Stimulated activated CD8-positive, alpha-beta memory T cell treated with anti-CD3 and anti-CD28 coated beads, Interleukin-15, amount 100 ng/mL, for 24 hours (primary cell): ENCODE measurements around the gene TPRX1.
A peak's percentile ranks its signal among the peaks of the same experiment; 100 is the strongest.
"Not testable (repeated sequence)": the region's sequence is repeated elsewhere in the genome, so short reads cannot be mapped to it uniquely, and the experiment has no call there.

Experiments
- DNase-seq: peaks from one replicate; pipeline ENCODE4 v3.0.0-alpha.2; 2020; ENCODE audit warnings: low read depth

The TPRX1 gene

DNA sequence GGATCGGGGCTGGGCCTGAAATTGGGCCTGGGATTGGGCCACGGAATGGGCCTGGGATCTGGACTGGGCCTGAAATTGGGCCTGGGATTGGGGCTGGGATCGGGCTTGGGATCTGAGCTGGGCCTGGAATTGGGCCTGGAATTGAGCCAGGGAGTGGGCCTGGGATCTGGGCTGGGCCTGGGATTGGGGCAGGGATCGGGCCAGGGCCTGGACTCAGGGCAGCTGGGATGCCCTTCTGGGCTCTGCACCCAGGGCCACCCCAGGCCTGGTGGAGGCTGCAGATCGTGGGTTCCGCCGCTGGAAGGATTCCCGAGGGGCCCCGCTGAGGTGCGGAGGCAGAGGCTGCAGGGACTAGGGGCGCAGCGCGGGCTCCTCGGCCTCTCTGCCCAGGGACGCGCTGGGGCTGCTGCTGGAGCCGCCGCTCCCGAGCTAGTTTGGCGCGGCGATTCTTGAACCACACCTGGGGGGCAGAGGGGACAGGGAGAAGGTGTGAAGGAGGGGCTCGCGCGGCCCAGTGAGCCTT, 1.8 kb downstream of the TPRX1 start:
- DNase-seq, result no peak

DNA sequence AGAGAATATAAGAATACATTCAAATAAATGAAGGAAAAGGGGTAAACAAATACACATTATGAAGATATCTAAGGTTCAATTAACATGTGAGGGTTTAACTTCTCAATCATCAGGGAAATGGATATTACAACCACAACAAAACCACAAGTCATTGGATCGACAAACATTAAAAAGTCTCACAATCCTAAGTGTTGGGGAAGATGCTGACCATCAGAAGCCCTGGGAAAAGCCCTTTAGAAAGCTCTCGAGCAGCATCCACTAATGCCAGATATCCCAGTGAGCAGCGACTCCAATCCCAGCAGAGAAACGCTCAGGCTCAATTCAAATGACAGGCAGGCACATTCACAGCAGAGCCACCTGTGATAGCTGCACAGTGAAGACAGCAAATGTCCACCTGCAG, 3.1 kb downstream of the TPRX1 start:
- no peak for DNase-seq

DNA sequence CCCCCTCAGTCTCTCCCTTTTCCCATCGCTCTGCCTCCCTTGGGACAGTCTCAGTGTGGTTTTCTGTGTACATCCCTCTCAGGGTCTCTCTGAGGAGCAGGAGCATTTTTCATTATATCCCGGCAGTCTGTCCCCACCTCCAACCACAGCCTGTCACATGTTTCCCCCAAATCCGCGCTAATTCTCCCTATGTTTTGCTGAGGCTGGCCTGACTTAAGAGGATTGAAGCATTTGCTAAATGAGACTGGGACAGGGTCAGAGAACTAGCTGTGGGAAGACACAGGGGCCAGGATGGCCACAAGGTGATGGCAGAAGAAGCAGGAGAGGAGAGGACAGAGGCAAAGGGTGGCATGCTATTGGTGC, 5.5 kb downstream of the TPRX1 start:
- no peak for DNase-seq

DNA sequence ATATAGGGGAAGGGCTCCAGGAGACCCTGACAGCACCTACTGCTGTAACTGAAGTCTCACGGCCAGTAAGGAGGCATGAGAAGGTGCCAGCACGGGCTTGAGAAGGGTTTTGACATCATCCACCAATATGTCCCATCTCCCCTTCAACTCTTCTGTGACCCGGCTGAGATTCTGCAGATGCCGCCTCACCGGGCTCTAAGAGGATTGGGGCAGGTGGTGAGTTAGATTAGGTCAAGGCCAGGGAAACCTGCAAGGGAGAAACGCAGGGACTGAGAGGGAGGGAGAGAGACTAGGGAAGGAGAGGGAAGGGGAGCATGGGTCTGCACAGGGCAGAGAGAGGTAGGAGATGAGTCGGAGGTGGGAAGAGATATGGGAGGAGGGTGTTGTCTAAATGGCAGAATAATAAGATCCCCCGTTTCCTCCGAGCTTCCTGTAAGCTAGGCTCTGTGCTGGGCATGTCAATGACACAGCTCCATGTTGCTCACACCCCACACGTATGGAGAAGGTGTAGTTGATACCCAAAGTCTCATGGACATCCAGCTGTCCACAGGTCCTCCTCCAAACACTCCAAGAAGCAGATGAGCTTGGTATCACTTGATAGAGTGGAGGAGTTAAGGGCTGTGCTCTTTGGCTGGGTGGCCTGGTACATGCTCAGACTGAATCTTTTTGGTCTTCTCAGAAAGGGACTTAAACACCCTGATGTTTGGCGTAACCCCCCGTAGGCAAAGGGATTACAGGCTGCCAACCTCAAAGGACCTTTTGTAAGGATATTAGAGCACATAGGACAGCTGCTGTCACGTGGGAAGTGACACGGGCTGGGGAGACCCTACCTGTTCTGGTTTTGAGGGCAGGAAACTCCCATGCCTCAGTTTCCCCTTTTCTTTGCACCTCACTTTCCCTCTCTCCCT, 6.1 kb downstream of the TPRX1 start:
- no peak for DNase-seq

DNA sequence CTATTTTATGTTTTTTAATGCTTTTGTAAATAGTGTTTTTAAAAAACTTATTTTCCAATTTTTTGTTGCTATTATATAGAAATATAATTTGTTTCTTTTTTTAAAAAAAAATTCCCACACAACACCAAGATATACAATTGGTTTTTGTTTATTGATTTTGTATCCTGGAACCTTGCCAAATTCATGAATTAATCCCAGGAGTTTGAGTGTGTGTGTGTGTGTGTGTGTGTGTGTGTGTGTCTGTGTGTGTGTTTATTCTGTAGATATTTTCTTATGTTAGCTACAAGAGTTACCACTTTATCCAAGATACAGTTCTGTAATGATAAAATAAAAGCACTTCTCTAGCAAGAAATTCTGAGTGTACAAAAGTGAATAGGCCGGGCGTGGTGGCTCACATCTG, 7.6 kb downstream of the TPRX1 start:
- no peak for DNase-seq

DNA sequence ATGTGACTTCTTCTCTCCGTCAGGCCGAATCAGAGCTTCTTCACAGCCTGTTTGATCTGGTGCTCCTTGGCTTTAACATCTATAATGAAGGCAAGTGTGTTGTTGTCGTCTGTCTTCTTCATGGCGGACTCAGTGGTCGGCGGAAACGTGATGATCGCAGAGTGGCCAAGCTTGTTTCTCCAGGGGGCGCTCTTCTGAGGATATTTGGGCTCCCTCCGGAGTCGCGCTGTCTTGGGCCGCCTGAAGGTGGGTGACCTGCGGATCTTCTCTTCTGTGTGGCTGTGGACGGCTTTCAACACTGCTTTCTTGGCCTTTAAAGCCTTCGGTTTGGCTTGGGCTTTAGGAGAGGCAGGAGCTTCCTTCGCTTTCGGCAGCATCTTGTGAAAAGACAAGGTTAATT, 9.8 kb downstream of the TPRX1 start:
- no peak for DNase-seq

DNA sequence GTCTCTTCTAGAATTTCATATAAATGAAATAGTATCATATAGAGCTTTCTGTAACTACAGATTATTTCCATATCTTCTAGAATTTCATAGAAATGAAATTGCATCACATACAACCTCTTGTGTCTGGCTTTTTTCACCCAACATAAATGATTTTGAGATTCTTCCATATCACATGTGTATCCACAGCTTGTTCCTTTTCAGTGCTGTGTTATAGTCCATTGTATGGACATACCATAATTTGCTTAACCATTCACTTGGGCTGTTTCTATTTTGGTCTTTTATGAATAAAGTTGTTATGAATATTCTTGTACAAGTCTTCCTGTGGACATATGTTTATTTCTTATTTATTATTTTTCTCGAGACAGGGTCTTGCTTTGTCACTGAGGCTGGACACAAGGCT, 11.7 kb downstream of the TPRX1 start:
- DNase-seq, result no peak

DNA sequence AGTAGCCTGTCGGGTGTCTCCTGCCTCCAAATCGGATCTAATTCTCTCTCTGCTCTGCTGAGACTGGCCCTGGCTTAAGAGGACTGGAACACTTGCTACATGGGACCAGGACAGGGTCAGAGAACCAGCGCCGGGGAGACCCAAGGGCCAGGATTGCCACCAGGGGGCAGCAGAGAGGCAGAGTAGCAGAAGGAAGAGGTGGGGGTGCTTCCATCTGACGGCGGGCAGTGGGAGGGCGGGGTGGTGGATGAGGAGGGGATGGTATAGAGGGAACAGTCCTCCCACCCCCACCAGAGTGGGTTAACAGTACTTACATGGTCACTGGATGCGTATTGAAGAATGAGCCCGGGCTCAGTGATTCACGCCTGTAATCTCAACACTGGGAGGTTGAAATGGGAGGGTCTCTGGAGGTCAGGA, 13.9 kb downstream of the TPRX1 start:
- DNase-seq, result peak; percentile 83

DNA sequence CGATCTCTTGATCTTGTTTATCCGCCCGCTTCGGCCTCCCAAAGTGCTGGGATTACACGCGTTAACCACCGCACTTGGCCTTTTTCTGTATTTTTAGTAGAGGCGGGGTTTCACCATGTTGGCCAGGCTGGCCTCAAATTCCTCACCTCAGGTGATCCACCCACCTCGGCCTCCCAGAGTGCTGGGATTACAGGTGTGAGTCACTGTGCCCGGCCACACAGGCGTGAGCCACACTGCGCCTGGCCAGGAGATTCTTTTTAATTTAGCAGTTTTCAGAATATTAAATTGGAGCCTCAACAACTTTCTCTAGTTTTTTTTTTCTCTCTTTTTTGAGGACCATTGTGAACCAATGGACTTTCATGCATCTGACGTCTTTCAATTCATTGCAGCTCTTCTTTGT, 14.5 kb downstream of the TPRX1 start:
- DNase-seq, result not testable (repeated sequence)

DNA sequence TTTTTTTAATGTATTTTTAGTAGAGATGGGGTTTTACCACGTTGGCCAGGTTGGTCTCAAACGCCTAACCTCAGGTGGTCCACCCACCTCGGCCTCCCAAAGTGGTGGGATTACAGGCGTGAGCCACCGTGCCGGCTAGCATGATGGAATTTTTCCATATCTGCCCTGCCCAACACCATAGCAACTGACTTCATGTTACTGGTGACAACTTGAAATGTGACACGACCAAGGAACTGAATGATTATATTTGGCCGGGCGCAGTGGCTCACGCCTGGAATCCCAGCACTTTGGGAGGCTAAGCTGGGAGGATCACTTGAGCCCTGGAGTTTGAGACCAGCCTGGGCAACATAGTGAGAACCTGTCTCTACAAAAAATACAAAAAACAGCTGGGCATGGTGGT, 17.0 kb downstream of the TPRX1 start:
- not testable (repeated sequence) for DNase-seq

DNA sequence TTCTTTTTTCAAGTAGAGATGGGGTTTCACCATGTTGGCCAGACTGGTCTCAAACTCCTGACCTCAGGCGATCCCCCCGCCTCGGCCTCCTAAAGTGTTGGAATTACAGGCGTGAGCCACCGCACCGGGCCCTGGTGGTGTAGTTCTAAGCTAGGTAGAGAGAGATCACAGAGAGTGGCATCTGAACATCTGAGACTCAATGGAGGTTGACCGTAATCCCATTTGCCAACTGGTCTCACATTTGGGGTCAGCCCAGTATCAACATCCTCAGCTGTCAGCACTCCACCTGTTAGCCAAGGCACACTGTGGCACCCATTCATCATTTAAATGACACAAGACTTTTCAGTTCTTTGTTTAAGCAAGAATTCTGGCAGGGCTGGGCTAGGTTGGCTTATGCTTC, 17.8 kb downstream of the TPRX1 start:
- DNase-seq, result no peak

DNA sequence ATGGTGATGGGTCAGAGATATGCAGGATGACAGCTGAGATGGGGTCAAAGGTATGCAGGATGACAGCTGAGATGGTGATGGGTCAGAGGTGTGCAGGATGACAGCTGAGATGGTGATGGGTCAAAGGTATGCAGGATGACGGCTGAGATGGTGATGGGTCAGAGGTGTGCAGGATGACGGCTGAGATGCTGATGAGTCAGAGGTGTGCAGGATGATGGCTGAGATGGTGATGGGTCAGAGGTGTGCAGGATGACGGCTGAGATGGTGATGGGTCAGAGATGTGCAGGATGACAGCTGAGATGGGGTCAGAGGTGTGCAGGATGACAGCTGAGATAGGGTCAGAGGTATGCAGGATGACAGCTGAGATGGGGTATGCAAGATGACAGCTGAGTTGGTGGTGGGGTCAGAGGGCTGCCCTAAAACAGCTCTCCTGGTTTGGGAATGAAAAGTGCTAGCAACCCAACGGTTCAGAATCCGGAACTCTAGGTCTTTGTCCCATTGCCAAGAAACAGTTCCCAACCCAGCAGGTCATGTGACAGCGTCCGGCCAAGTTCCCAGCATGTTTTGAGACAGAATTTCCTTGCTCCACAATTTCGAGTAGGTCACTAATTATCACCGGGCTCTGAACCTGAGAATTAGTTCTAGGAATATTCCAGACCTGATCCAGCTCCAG, 22.6 kb downstream of the TPRX1 start:
- DNase-seq, result no peak

DNA sequence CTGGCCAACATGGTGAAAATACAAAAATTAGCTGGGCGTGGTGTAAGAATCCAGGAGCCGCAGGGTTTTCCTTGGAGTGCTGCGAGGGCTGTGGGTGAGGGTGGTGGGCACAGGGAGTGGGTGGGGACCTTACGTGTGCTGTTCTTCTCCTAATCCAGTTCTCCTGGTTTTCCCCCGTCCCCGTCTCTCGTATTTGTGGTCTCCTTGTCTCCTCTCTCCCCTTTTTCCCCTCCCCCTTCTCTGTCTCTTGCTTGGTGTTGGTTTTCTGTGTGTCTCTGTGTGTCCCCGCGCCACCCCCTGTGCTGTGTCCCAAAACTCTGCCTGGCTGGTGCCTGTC, 24.2 kb downstream of the TPRX1 start:
- no peak for DNase-seq

DNA sequence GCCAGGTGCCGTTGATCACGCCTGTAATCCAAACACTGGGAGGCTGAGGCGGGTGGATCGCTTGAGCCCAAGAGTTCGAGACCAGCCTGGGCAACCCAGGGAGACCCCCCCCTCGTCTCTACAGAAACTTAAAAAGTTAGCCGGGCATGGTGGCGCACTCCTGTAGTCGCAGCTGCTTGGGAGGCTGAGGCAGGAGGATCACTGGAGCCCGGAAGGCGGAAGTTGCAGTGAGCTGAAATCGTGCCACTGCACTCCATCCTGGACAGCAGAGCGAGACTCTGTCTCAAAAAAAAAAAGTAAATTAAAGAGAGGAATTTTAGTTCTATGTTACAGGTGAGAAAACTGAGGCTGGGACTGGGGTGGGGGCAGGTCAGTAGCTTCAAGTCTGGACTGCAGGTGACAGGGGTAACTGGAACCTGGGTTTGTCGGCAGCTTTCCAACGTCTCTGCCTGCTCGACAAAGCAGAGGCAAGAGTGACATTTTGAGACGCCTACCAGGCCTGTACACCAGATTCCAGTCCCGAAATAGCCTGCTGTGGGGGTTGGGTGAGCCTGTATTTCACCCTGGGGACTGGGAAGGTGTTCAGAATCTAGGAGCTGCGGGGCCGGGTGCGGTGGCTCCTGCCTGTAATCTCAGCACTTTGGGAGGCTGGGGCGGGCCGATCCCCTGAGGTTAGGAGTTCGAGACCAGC, 24.7 kb downstream of the TPRX1 start:
- no peak for DNase-seq

DNA sequence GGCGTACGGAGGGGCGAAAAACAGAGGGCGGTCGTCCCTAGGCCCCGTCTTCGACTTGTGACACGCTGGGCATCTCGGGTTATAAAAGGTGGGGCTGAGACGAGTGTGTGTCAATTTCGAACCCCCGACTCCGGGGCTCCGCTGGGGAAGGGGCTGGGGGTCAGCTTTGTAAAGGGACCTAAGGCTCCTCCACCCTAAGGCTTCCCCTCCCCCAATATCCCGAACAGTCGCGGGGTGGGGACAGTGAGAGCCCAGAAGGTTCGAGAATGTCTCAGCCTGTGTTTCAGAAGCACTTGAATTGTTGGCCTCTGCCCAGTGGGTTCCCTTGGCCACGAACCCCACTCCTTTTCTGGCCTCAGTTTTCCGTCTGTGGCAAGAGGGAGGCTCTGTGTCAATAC, 25.4 kb downstream of the TPRX1 start:
- DNase-seq, result no peak

DNA sequence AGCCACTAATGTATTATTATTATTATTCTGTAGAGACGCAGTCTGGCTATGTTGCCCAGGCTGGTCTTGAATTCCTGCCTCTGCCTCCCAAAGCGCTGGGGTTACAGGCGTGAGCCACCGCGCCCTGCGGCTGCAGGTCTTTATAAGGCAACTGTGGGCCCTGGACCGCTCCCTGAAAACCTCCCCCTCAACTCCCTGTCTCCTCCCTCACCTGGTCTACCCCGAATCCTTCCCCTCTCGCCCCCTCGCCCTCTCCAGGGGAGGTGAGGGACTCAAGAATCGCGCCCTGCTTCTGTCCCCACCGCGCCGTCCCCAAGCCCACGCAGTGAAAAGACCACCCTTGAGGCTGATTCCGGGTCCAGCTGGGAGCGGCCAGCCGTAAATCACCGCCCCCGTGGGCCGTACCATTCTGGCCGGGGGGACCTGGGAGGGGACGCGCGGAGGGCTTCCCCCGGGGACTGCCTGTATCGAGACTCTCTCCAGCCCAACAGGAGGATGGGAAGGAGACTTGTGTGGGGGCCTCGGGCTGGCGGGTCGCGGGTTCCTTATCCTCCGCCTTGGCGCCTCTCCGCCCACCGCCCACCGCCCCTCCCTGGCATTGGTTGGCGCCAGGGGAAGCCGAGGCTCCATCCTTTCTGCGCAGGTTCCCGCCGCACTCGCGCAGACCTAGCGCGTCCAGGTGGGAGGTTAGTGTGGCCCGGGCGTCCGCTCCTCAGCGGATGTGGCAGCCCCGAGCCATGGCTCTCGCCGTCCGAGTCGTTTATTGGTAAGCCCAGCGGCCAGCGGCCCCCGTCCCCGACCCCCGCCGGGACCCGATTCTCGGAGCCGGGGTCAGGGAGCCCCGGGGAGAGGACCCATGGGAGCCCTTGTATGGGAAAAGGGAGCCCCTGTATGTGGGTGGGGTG, 26.1 kb downstream of the TPRX1 start, which contains the start of gene SELENOW:
TSS of gene SELENOW (plus strand) at position 655 of the 905 bp plus-strand sequence. CDS start at position 738, 83 bp downstream.
- DNase-seq, result peak; percentile 62

DNA sequence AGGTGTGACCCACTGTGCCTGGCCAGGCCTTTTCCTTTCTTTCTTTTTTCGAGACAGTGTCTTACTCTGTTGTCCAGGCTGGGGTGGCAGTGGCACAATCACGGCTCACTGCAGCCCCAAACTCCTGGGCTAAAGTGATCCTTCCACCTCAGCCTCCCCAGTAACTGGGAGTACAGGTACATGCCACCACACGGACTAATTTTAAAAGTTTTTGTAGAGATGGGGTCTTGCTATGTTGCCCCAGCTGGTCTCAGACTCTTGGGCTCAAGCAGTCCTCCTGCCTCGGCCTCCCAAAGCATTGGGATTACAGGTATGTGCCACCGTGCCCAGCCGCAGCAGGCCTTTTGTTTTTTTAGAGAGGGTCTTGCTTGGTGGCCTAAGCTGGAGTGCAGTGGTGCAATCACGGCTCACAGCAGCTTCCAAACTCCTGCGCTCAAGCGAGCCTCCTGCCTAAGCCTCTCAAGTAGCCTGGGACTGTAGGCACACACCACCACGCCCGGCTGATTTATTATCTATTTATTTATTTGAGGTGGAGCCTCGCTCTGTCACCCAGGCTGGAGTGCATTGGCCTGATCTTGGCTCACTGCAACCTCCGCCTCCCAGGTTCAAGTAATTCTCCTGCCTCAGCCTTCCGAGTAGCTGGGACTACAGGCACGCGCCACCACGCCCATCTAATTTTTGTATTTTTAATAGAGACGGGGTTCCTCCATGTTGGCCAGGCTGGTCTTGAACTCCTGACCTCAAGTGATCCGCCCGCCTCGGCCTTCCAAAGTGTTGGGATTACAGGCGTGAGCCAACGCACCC, 26.9 kb downstream of the TPRX1 start:
- not testable (repeated sequence) for DNase-seq

DNA sequence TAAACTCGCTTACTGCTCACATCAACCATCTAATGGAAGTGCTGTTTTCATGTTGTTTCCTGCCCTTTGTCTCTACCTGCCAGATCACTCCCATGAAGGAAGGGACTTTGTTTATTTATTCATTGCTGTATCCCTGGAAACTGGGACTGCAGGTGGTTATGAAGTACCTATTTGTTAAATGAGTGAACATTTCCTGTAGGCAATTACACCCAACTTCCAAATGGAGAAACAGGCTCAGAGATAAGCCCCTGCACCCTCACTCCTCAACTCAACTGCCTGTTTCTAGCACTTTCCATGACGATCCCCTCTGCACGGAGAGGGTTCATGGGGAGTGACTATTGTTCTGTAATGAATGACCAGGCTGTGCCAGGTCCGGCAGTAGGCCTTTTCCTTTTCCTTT, 27.8 kb downstream of the TPRX1 start:
- no peak for DNase-seq

DNA sequence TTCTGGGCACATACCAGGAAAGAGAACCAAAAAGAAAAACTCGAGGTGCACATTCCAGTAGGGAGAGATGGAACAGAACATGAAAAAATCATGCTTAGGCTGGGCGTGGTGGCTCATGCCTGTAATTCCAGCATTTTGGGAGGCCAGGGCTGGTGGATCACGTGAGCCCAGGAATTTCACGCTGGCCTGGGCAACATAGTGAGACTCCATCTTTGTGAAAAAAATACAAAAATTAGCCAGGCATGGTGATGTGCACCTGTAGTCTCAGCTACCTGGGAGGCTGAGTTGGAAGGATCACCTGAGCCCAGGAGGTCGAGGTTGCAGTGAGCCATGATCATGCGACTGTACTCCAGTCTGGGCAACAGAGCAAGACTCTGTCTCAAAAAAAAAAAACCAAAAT, 33.1 kb downstream of the TPRX1 start:
- DNase-seq, result not testable (repeated sequence)

DNA sequence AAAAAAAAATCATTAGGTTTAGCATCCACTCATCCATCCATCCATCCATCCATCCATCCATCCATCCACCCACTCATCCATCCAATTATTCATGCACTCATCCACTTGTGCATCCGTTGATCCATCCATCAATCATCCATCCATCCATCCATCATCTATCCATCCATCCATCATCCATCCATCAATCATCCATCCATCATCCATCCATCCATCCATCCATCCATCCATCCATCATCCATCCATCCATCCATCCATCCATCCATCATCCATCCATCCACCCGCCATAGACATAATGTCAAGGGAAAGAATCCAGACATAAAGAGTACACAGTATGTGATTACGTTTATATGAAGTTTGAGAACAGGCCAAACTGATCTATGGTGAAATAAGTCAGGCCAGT, 34.8 kb downstream of the TPRX1 start:
- DNase-seq, result no peak

DNA sequence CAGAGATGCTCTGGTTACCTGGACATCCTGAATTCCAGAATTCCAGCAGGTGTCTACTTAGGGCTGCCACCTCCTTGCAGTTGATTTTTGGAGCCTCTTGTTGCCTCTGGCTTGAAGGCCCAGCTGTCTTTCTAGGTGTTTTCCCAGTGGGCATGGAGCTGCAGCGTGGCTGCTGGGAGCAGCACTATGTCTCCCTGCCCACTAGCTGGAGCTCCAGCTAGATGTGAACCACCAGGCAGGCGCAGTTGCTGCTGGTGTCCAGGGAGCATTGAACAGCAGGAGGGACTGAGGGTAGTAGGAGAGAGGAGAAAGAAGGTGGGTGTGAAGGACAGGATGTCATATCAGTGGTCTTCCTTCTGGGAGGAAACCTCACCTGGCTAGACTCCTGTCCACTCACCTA, 35.7 kb downstream of the TPRX1 start:
- DNase-seq, result no peak
